GM03348 (cell line): ENCODE results near the gene PRPF4.

Source experiments
- DNase-seq: peaks from one replicate; pipeline ENCODE4 v3.0.0; 2012; ENCODE audit warnings: low spot score

PRPF4 gene

DNA sequence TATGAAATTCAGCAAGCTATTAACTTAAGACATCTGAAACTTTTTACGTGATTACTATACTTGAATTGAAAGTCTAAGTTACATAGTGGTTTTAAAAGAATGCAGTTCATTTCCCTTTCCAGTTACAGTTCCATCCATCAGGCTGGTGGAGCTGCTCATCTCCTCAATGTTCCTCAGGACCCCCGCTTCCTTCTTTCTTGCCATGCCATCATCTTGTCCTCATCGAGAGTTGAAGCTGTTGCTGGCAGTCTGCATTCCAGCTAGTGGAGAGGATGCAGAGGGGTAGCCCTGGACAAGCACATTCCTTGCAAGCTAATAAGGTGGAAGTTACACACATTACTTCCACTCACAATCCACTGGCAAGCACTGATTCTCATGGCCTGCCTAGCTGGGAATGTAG lies 36.5 kb downstream of the PRPF4 start:
- DNase-seq, result no peak

- DNase-seq, result no peak
Measured at GRCh38 chr9:113313261-113313660, 37.8 kb downstream of the PRPF4 start.

DNA sequence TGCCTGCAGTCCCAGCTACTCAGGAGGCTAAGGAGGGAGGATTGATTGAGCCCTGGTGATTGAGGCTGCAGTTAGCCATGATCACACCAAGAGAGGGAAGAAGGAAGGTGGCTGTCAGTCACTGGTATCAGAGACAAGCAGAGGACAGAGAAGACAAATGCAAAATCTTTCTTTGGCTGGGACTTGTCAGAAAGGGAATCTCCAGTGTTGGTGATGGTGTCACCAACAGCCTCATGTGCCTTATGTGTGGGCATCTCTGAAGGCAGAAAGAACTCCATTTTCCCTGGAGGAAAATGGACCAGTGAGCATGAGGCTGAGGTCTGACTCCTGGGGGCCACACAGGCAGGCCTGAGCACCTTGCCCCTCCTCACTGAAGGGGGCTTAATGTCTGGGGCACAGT lies 39.8 kb downstream of the PRPF4 start:
- no peak for DNase-seq

- no peak for DNase-seq
Measured at GRCh38 chr9:113316030-113316429, 40.6 kb downstream of the PRPF4 start.

DNA sequence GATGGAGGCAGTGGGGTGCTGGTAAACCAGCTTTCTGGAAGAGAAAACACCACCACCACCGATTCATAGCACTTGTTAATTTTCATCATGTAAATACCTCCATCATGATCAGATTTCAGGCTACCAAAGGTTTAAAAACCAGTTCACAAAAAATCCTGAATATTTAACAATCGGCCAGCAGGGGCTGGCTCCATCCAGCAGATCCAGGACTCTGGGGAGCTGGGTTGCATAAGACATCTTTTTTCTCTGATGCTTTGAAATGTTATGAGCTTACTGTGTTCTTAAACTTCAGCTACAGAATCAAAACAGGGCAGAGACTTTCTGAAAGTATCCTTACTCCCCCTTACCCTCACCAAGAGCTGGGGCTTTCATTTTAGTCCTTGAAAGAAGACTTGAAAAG lies 42.3 kb downstream of the PRPF4 start:
- peak; percentile 47 for DNase-seq

GRCh38 chr9:113319054-113319453 lies 43.6 kb downstream of the PRPF4 start:
- no peak for DNase-seq

- DNase-seq, result no peak
Measured at GRCh38 chr9:113320051-113320450, 44.6 kb downstream of the PRPF4 start.

DNA sequence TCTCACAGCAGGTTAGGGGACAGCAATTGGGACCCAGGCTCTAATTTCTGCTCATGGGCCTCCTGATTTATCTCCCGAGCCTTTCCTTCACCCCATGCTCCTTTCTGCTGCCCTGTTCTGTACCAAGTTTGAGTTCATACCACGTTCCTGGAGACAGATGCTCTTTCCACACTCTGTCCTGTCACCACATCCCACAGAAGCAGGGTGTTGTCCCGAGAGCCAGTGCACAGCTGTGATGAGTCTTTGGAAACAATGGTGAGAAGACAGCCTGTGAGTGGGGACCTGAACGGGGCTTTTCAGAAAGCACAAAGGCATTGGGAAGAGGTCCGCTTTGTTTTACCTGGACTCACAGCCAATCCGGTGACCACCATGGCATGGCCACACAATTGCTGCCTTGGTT lies 47.2 kb downstream of the PRPF4 start:
- no peak for DNase-seq

DNA sequence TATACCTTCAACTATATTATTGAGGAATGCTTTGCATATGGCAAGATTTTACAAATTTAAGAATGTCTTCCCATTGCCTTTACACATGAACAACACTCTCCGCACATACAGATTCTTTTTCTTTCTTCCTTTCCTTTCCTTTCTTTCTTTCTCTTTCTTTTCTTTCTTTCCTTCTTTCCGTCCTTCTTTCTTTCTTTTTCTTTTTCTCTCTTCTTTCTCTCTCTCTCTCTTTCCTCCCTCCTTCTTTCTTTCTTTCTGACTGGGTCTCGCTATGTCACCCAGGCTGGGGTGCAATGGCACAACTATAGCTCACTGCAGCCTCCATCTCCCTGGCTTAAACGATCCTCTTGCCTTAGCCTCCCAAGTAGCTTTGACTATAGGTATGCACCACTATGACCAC lies 50.8 kb downstream of the PRPF4 start:
- DNase-seq, result no peak

- DNase-seq, result no peak
Measured at GRCh38 chr9:113328045-113328782, 52.8 kb downstream of the PRPF4 start.

- DNase-seq, result no peak
Measured at GRCh38 chr9:113331780-113332179, 56.3 kb downstream of the PRPF4 start.

- no peak for DNase-seq
Measured at GRCh38 chr9:113337714-113338113, 62.3 kb downstream of the PRPF4 start.

DNA sequence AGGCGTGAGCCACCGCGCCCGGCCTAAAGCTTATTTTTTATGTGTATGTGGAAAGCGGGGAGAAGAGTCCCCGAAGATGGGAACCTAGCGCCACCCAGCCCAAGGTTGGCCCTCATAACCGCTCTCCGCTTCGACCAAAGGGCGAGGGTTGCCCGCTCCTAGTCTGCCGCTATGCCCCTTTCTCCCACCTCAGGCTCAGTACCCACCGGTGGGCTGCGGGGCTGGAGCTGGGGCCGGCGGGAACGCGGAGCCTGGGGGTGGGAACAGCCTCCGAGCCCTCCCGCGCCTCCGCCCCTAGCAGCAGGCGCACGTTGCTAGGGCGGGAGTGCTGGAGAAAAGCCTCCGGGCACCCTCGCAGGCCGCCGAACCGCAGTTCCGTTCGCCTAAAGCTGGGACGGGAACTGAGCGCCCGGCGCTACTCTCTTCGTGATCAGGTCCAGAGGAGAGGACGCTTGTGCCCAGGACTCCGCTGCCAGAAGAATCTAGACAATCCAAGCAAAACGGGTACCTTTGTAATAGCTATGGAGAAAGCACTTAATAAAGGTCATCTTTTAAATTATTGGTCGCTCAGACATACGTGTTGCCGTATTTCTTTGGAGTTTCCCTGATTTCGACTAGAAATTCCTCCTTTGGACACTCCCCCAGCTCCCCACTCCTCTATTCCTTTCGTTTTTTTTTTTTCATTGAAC lies 64.7 kb downstream of the PRPF4 start, which contains the start of gene WDR31:
WDR31 (minus strand) TSS at position 265 of the 689 bp plus-strand sequence. CDS start 8,253 bp downstream, outside the sequence.
- peak; percentile 97 for DNase-seq

GRCh38 chr9:113341712-113342410 lies 66.4 kb downstream of the PRPF4 start:
- DNase-seq, result no peak
